Measurements from ENCODE around the gene RDH16. TPM values are rescaled to one million over a fixed set of nuclear protein-coding genes. Genes with fewer than 3 reads are reported as not detected.

The RDH16 gene
- total RNA-seq, 3 donors from 2014 or later (not counting 1 experiment from before 2014, with no cell fraction given), result 1.3 to 2.3 (median 1.6) TPM

- H3K4me1 ChIP-seq (ENCODE audit: control insufficient read depth, insufficient read depth, low read length), result peaks cover 4% of the 10 kb centered on the region
- Mint-ChIP-seq H3K4me3 (no peak overlapping the region), H3K27me3 (ENCODE audit: low read depth in 2 of 2) (peaks cover 9 to 17% of the 10 kb centered on the region in 2 donors), H3K36me3 (no peaks in the 10 kb centered on the region), H3K9me3 (no peaks in the 10 kb centered on the region), H3K4me1 (peaks cover 6% of the 10 kb centered on the region in 2 donors), H3K27ac (no peak overlapping the region)
- no peaks in the 10 kb centered on the region for H3K36me3 ChIP-seq (ENCODE audit: control insufficient read depth, insufficient read depth, low read length)
- no peaks in the 10 kb centered on the region for H3K9me3 ChIP-seq (ENCODE audit: control insufficient read depth, insufficient read depth, low read length)
- WGBS (ENCODE audit: insufficient coverage), result 82% methylated on average over 2 of the region's 2 CpGs
- intact Hi-C loops (cut with micrococcal nuclease), result no loop called here
- DNase-seq (peak in 1 of 2 donors; percentile 51), ATAC-seq (no peak)
- H3K27ac ChIP-seq (ENCODE audit: low read length), result no peak overlapping the region
- TF ChIP-seq, protein P1, sequence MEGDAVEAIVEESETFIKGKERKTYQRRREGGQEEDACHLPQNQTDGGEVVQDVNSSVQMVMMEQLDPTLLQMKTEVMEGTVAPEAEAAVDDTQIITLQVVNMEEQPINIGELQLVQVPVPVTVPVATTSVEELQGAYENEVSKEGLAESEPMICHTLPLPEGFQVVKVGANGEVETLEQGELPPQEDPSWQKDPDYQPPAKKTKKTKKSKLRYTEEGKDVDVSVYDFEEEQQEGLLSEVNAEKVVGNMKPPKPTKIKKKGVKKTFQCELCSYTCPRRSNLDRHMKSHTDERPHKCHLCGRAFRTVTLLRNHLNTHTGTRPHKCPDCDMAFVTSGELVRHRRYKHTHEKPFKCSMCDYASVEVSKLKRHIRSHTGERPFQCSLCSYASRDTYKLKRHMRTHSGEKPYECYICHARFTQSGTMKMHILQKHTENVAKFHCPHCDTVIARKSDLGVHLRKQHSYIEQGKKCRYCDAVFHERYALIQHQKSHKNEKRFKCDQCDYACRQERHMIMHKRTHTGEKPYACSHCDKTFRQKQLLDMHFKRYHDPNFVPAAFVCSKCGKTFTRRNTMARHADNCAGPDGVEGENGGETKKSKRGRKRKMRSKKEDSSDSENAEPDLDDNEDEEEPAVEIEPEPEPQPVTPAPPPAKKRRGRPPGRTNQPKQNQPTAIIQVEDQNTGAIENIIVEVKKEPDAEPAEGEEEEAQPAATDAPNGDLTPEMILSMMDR (IDR thresholded peaks at IDR 0.05), result no peak
- no peak overlapping the region for H3K4me3 ChIP-seq (ENCODE audit: low read length)
- no peaks in the 10 kb centered on the region for H3K27me3 ChIP-seq (ENCODE audit: control insufficient read depth, insufficient read depth, low read length)
Observed at GRCh38 chr12:56931474-56931978, 25.9 kb downstream of the RDH16 start.

DNA sequence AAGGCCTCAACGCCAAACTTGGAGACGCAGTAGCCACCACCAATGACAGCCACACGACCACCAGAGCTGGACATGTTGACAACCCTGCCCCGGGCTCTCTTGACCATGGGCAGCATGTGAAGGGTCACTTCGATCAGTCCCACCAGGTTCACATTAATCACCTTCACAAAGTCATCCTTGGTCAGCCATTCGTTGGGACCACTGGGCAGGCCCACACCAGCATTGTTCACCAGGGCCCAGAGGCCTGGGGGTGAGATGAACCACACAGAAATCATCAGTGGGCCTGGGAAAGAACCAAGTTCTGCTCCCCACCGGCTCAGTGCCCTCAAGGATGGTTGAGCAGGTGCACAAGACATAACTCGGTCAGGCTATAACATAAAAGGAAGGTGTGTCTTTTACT is 27.2 kb downstream of the RDH16 start:
- no peak for ATAC-seq
- WGBS (ENCODE audit: insufficient coverage), result 93% methylated on average over 8 of the region's 8 CpGs
- Histone ChIP-seq H3K4me3 (ENCODE audit: low read length) (no peak overlapping the region), H3K27ac (ENCODE audit: low read length) (no peak overlapping the region), H3K27me3 (ENCODE audit: control insufficient read depth, insufficient read depth, low read length) (no peaks in the 10 kb centered on the region), H3K36me3 (ENCODE audit: control insufficient read depth, insufficient read depth, low read length) (no peaks in the 10 kb centered on the region), H3K9me3 (ENCODE audit: control insufficient read depth, insufficient read depth, low read length) (no peaks in the 10 kb centered on the region), H3K4me1 (ENCODE audit: control insufficient read depth, insufficient read depth, low read length) (peaks cover 4% of the 10 kb centered on the region)
- Mint-ChIP-seq H3K27me3 (ENCODE audit: low read depth in 2 of 2) (peaks cover 9 to 17% of the 10 kb centered on the region in 2 donors), H3K27ac (no peak overlapping the region), H3K4me3 (no peak overlapping the region), H3K36me3 (no peaks in the 10 kb centered on the region), H3K9me3 (no peaks in the 10 kb centered on the region), H3K4me1 (peaks cover 6% of the 10 kb centered on the region in 2 donors)
- intact Hi-C loops (cut with micrococcal nuclease), result no loop called here
- TF ChIP-seq, protein P1 (IDR thresholded peaks at IDR 0.05), result no peak
- no peak for DNase-seq

GRCh38 chr12:56929780-56930179 is 27.6 kb downstream of the RDH16 start:
- H3K9me3 ChIP-seq (ENCODE audit: control insufficient read depth, insufficient read depth, low read length), result no peaks in the 10 kb centered on the region
- Mint-ChIP-seq H3K27me3 (ENCODE audit: low read depth in 2 of 2) (peaks cover 9 to 17% of the 10 kb centered on the region in 2 donors), H3K4me3 (no peak overlapping the region), H3K9me3 (no peaks in the 10 kb centered on the region), H3K4me1 (peaks cover 1% of the 10 kb centered on the region in 2 donors), H3K27ac (no peak overlapping the region), H3K36me3 (no peaks in the 10 kb centered on the region)
- H3K27me3 ChIP-seq (ENCODE audit: control insufficient read depth, insufficient read depth, low read length), result no peaks in the 10 kb centered on the region
- DNase-seq (no peak), ATAC-seq (no peak)
- H3K27ac ChIP-seq (ENCODE audit: low read length), result no peak overlapping the region
- peaks cover 4% of the 10 kb centered on the region for H3K4me1 ChIP-seq (ENCODE audit: control insufficient read depth, insufficient read depth, low read length)
- H3K4me3 ChIP-seq (ENCODE audit: low read length), result no peak overlapping the region
- H3K36me3 ChIP-seq (ENCODE audit: control insufficient read depth, insufficient read depth, low read length), result no peaks in the 10 kb centered on the region
- intact Hi-C loops (cut with micrococcal nuclease), result no loop called here
- WGBS (ENCODE audit: insufficient coverage), result 94% methylated on average over 4 of the region's 4 CpGs
- TF ChIP-seq, protein P1 (IDR thresholded peaks at IDR 0.05), result no peak

DNA sequence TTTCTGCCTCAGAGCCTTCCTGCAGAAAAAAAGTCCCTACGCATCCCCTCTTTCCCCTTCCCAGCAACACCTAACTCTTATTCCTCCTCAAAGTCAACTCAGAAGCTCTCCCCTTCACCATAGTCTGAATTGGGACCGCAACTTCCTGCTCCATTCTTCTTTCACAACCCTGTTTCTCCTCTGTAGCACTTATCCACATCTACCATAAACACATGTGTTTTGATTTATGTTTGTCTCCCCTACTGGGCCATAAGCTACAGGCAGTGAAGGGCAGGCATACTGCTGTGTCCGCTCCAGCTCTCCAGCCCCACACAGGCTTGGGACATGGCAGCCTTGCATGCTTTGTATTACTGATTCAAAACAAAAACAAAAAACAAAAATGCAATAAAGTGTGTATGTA is 29.1 kb downstream of the RDH16 start:
- H3K27ac ChIP-seq (ENCODE audit: low read length), result no peak overlapping the region
- Mint-ChIP-seq H3K27me3 (ENCODE audit: low read depth in 2 of 2) (peaks cover 9 to 17% of the 10 kb centered on the region in 2 donors), H3K36me3 (no peaks in the 10 kb centered on the region), H3K4me1 (no peaks in the 10 kb centered on the region), H3K4me3 (no peak overlapping the region), H3K27ac (no peak overlapping the region), H3K9me3 (no peaks in the 10 kb centered on the region)
- H3K4me3 ChIP-seq (ENCODE audit: low read length), result no peak overlapping the region
- DNase-seq, result no peak
- H3K4me1 ChIP-seq (ENCODE audit: control insufficient read depth, insufficient read depth, low read length), result peaks cover 4% of the 10 kb centered on the region
- ATAC-seq, result no peak
- H3K9me3 ChIP-seq (ENCODE audit: control insufficient read depth, insufficient read depth, low read length), result no peaks in the 10 kb centered on the region
- intact Hi-C loops (cut with micrococcal nuclease), result no loop called here
- no peaks in the 10 kb centered on the region for H3K36me3 ChIP-seq (ENCODE audit: control insufficient read depth, insufficient read depth, low read length)
- TF ChIP-seq, protein P1 (IDR thresholded peaks at IDR 0.05), result no peak
- WGBS (ENCODE audit: insufficient coverage), result 39% methylated on average over 3 of the region's 3 CpGs
- no peaks in the 10 kb centered on the region for H3K27me3 ChIP-seq (ENCODE audit: control insufficient read depth, insufficient read depth, low read length)
